NCI-H2196 treated with DMSO at 0.1 percent for 48 hours (cell line): ENCODE measurements around the gene GRAP2.

Experiments used
- DNase-seq: peaks from one replicate; lab custom pipeline; 2025; ENCODE audit not compliant: unreplicated experiment; lab: John Stamatoyannopoulos, UW

GRAP2 gene

GRCh38 chr22:39960791-39961746 is 60.2 kb downstream of the GRAP2 start:
- no peak for DNase-seq

DNA sequence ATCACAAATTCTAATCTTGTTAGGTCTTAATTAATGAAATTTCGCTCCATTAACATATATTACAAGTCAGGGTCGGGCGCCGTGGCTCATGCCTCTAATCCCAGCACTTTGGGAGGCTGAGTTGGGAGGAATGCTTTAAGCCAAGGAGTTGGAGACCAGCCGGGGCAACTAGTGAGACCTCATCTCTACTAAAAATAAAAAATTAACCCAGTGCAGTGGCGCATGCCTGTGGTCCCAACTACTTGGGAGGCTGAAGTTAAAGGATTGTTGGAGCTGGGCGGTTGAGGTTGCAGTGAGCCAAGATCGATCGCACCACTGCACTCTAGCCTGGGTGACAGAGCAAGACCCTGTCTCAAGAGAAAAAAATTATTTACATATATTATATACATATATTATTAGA is 61.2 kb downstream of the GRAP2 start:
- no peak for DNase-seq

DNA sequence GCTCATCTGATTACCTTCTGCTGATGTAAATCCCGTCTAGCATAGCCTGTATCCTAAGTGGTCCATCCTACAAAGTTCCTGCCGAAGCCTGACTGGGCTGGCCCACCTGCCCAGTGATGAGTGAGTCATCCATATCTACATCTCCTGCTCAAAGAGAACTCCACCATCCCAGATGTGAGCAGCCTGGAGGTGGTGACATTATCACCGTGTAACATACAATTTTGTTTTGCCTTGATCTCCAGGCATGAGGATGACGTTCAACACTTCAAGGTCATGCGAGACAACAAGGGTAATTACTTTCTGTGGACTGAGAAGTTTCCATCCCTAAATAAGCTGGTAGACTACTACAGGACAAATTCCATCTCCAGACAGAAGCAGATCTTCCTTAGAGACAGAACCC is 64.9 kb downstream of the GRAP2 start:
- DNase-seq: no peak

- no peak for DNase-seq
Measured at GRCh38 chr22:39966470-39966869, 65.6 kb downstream of the GRAP2 start.

DNA sequence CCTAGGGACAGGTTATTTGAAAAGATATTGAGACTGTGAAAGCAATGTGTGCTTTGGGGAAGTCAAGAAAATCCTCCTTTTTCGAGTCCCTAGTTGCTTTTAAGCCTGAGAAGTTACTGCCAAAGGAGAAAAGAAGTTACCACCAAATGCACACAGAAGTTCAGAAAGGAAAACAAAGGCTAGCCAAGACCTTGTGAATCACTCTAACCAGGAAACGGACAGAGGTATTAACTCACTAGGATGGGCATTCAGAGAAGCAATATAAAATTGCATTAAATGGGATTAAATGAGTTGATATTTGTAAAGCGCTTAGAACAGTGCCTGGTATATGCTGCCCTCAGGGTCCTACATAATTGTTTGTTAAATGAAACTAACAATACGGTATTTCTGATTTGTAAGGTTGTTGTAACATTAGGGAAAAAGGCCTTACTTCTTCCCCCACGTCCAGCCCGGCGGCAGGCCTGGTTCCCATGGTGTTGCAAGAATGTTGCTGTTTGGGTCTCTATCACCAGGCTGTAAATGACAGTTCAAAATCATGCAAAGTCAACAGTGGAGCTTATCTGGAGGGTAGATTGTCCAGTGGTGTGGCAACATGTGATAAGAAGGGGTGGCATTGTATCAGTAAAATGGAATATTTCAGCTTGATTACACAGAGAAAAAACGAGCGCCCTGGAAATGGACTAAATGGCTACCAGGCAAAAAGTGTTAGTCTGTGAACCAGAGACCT is 66.4 kb downstream of the GRAP2 start:
- DNase-seq: no peak

DNA sequence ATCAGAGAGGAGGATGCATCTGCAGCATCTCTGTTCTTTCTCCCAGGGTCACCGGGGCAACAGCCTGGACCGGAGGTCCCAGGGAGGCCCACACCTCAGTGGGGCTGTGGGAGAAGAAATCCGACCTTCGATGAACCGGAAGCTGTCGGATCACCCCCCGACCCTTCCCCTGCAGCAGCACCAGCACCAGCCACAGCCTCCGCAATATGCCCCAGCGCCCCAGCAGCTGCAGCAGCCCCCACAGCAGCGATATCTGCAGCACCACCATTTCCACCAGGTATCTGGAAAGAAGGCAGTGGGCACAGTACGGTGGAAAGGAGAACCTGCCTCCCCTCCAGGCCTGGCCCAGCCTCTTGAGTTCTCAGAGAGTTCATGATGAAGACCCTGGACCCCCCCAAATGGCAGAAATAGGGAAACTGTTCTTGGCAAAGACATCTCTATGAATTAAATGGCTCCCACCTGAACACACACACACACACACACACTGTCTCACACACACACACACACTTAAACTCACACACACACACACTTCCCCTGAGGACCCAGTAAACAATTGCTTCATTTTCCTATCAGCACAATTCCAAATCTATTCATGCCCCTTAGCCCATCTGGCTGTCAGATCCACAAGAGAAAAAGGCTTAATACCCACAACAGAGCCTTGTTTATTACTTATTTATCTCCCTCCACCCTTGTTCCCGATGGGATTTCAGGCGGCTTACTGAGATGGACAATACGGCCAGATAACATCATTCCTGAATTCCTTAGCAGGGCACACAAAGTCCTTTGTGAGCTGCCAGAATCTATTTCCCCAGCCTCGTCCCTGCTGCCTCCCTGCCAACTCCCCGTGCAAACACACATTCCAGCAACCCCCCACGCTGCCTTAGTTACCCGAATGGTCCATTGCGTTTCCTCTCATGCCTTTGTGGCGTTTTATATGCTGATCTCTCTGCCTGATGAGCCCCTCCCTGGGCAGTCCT is 67.4 kb downstream of the GRAP2 start:
- no peak for DNase-seq

DNA sequence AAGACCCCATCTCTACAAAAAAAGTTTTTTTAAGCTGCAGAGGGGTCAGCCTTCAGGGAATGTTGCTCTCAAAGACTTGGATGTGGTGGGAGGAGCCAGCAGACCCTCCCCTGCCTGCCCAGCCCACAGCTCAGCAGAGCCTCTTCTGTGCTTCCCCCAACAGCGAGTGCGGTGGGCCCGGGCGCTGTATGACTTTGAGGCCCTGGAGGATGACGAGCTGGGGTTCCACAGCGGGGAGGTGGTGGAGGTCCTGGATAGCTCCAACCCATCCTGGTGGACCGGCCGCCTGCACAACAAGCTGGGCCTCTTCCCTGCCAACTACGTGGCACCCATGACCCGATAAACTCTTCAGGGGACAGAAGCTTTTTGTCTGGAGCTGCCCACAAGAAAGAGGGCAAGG is 69.9 kb downstream of the GRAP2 start:
- no peak for DNase-seq

DNA sequence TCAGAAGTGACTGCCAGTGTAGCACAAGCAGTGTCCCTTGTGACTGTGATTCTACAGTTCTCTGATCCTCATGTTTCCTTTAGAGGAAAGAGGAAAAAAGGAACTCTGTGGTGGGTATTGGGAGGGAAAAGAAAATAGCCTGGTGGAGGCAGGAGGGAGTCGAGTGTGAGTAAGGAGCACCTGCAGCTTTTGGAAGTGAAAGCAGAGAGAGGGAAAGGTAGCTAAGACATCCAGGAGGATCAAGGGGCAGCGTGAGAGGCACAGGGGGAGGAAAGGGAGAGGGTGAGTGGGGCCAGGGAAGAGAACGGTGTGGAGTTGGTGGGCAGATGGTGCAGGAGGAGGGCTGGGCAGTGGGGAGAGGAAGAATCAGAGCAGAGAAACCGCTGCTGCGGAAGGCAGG is 71.8 kb downstream of the GRAP2 start:
- DNase-seq: no peak

DNA sequence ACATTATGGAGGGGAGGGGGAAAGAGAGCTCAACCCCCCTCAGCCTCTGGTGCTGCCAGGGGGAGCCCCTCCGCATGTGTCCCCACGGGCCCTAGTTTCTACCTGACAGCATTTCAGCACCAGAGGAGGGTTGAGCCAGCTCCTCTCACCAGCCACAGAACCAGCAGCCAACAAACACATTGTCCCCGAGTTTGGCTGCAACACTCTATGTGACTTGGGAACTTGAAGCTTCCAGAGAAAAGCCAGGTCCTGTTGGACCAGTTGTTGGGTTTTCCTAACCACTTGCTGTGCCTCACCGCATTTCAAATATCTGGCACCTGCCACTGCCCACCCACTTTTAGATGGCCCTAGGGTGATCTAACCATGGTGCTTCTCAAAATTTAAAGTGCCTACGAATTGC is 72.8 kb downstream of the GRAP2 start:
- no peak for DNase-seq

DNA sequence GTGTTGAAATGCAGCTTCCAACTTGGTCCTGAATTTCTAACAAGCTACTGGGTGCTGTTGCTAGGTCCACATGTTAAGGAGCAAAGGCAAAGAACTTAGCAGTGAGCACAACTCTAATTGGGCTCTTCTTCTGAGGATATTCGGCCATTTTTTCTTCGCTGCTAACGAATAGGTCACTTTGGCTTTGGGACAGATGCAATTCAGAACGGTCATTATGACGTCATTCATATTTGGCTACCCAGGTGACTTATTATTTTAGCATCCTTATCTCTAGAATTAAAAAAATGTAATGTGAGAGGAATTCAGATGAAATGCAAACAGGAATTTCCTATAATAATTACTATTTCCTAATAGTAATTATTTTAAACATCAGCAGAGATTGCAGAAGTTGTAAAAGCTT is 73.2 kb downstream of the GRAP2 start:
- no peak for DNase-seq

- DNase-seq: no peak
Measured at GRCh38 chr22:39979048-39979447, 78.2 kb downstream of the GRAP2 start.

GRCh38 chr22:39979458-39979857 is 78.6 kb downstream of the GRAP2 start:
- DNase-seq: no peak

GRCh38 chr22:39980596-39980995 is 79.7 kb downstream of the GRAP2 start:
- no peak for DNase-seq

DNA sequence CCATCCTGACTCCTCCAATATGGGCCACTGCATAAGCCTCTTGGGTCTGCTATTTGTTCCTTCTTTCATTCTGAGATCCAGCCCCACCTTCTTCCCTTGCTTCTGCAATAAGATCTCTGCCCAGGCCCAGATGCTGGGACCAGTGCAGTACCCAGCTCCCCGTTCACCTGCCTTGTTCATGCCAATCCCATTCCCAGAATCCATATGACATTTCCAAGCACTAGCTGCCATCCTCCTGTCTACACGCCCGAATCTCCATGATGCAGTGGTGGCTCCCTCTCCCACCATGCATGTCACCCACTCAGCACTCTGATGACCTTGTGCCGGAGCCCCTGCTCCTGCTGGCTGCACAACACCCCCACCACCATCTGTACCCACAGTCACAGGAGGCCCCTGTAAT is 82.5 kb downstream of the GRAP2 start:
- DNase-seq: no peak

GRCh38 chr22:39984006-39984405 is 83.1 kb downstream of the GRAP2 start:
- DNase-seq: no peak

DNA sequence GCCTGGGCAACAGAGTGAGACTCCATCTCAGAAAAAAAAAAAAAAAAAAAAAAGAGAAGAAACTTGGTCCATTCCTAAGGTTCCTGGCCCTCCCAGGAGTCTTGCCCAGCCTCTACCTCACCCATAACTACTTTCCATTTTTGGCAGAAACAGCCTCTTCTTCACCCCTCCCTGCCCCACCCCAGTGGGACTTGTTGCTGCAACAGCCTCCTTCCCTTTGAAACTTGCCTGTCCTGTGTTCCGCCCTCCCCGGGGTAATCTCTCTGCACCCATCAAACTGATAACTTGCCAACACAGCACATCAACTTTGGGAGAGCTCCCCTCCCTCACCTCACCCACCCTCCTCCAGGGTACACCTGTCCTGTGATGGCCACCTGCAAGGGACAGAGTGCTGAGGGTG is 83.9 kb downstream of the GRAP2 start:
- no peak for DNase-seq

DNA sequence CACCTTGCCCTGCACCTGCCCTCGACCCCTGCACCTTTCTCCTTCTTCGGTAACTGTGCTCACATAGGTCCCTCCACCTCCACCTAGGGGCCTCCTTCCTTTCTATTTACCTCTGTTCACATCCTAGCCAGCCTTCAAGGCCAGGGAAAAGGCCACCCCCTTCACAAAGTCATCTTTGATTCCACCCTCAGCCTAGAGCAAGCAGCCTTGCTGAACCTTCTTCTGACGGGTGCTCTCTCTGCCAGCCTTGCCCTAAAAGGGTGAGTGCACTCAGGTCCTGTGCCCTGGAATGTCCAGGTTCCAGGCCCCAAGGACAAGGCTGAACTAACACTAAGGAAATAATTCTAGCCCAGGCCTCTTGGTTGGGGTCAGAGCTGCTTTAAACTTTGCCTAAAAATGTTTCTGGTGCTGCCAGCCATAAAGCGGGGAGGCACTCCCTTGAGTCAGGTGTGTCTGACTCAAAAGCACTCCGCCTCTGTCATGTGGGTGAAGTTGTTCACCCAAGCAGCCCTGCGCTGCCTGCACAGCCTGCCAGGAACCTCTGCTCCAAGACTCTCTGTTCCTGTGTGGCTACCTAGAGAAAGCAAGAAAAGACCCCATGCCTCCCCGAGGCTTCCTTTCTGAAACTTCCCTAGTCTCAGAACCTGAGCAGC is 84.6 kb downstream of the GRAP2 start:
- no peak for DNase-seq

- no peak for DNase-seq
Measured at GRCh38 chr22:39988386-39989114, 87.7 kb downstream of the GRAP2 start.

DNA sequence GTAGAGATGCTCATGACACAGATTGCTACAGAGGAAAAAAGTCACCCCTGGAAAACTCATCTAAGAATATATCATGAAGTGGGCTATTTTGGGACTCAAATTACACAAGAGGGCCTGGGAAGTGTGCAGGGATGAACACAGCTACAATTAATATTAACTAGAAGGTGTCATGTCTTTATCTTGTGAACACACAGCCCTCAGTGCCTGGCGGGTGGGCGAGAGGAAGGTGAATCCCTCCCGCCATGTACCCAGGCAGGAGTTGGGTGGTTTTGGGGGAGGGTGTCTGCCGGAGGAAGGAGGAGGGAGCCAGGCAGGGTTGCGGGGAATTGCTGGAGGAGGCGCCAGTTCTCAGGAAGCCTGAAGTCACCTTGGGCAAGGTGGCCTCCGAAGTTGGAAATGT is 88.7 kb downstream of the GRAP2 start:
- DNase-seq: no peak

DNA sequence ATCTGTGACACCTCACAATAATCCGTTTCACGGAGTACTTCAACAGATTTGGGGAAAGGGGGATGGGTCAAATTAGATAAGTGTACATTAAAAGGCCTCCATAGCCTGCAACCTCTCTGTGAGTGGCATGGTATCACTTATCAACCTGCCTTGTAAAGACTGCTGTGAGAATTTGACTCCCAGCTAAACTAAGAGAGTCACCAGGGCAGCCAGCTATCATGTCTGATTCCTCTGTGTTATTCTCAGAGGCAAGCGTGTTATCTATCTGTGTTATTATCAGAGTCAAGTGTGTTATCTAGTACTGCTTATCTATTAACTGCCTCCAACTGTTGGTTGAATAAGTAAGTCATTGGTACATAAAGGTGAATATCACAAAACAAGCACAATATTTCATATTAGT is 89.8 kb downstream of the GRAP2 start:
- no peak for DNase-seq
